HG03060 (cell line): ENCODE data around the gene CHST10.

ENCODE experiments used
- ATAC-seq: cut with Tn5 transposase; IDR thresholded peaks from one replicate; pipeline ENCODE4 v1.9.1; 2021; ENCODE audit warnings: low read depth, moderate number of reproducible peaks; ENCODE audit not compliant: unreplicated experiment

CHST10 gene

DNA sequence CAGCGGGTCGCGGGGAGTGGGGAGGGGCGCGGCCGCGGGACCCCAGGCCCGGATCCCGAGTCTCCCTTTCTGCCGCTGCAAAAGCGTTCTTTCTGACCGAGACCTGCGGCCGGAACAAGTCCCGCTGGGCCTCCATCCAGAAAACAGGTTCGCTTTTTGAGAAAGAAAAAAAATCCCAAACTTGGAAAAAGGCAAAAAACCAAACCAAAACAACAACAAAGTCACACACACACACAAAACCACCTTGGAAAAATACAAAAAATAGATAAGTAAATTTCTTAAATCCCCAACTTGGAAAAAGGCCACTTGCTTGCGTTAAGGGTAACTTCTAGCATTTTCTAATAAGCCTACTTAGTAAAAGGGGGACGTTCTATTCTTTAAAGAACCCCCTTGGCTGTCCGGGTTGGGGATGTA lies 250 bp upstream of the CHST10 start:
- ATAC-seq = no peak

- no peak for ATAC-seq
These were observed 1.0 kb downstream of the CHST10 start for GRCh38 chr2:100416397-100416934.

DNA sequence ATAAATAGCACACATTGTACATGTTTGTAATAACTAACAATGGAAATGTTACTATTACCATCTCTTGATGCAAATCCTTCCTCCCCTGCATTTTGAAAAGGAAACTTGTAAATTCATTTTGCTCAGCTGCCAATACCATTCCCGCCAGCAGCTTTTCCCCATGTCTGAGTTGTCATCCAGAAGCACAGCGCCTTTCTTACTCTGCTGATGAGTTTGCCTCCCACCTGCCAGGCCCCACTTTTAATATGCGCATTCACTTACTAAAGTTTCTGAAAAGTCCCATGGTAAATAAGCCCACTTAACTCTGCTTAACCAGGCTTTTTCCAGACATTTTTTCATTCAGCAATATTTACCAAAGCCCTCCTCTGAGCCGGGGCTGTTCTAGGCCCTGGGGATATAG lies 3.9 kb downstream of the CHST10 start:
- no peak for ATAC-seq

DNA sequence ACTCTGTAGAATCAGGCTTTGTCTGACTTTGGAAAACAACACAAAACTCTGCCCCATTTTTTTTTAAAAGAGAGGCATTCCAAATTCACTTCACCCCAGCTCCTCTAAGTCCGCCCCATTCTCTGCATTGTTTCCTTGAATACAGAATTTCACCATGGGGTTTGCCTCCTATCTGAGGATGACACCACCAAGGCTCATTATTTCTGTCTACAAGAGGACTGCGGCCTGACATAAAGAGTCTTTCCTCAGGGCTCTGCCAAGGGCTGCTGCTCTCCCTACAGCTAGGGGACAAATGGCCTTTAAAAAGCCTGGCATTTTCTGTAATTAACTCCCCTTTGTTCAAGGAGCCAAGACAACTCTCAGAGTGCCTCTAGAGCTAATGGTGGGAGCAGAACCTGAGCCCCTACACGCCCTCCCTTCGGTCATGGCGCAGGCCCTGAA lies 4.6 kb downstream of the CHST10 start:
- no peak for ATAC-seq

- no peak for ATAC-seq
These were observed 5.0 kb downstream of the CHST10 start for GRCh38 chr2:100412466-100412865.

DNA sequence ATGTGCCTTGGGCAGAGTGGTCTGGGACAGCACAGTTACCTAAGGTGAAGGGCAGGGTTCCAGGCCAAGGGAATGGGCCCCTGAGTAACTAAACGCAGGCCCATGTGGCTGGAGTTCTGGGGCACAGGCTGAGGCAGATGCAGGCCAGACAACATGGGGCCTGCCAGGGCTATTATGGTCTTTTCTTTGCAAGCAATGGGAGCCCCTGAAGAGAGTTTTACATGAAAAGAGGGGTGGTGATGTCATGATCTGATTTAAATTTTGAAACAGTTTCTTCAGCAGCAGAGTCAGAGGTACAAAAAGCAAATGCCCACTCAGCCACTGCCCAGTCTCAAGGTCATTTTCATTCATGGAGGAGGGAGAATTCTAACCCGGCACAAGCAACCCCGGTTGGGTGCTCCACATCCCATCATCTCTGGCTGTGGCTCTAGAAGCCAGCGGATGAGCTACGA lies 5.6 kb downstream of the CHST10 start:
- ATAC-seq = no peak

- ATAC-seq = no peak
These were observed 7.4 kb downstream of the CHST10 start for GRCh38 chr2:100409975-100410647.

- ATAC-seq = no peak
These were observed 8.0 kb downstream of the CHST10 start for GRCh38 chr2:100409461-100409860.

DNA sequence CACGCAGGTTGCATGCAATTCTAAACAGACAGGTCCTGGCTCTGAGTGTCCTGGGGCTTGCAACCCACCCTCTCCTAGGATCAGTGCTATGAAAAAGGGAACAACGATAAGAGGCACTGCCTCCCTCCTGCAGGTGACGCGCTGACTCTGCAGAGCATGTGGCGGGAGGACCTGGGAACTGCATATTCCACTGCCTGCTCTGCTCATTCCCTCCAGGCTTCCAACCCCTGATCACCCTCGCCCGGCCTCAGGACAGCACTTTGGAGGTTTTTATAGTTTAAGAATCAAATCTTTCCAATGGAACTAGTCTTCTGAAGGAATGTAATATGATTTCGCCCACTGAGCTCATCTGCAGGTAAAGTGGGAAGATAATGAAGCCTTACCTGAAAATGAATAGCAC lies 8.5 kb downstream of the CHST10 start:
- ATAC-seq = no peak

- ATAC-seq = no peak
These were observed 9.4 kb downstream of the CHST10 start for GRCh38 chr2:100408104-100408503.

DNA sequence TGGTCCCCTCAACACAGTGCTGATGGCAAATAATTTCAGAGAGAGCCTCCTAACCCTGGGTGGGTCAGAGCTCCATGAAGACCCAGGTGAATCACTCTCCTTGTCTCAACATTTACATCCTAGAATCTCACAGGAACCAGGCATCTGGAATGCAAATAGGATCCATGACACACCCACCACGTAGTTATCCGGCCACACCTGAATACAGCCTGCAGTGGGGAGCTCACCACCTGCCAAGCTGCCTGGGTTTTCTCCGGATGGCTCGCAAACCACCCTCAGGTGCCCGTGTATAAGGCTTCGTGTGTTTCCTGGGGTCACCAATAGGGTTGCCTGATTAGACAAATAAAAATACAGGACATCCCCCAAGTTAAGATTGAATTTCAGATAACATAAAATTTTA lies 9.9 kb downstream of the CHST10 start:
- ATAC-seq = no peak

DNA sequence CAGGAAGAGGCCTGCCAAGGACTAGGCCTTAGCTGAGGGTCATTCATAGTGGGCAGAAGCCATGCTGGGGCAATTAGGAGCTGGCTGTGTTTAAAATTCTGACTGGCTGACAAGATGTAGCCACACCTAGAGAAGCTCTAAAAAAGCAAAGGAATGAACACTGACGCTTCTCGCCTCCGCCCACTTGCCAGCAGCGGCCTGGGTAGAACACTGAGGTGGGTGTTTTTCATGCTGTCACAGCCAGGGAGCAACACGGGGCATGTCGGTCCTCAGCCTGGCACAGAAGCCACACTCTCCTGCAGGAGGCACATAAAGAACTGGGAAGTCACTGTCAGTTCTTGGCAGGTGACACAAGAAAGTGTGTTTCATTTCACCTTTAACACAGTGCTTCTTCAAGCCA lies 10.4 kb downstream of the CHST10 start:
- ATAC-seq = no peak

- no peak for ATAC-seq
These were observed 11.4 kb downstream of the CHST10 start for GRCh38 chr2:100406120-100406508.

- no peak for ATAC-seq
These were observed 11.9 kb downstream of the CHST10 start for GRCh38 chr2:100405403-100406119.

GRCh38 chr2:100404411-100404810 lies 13.1 kb downstream of the CHST10 start:
- ATAC-seq = no peak

- ATAC-seq = no peak
These were observed 13.7 kb downstream of the CHST10 start for GRCh38 chr2:100403722-100404121.

- no peak for ATAC-seq
These were observed 16.2 kb downstream of the CHST10 start for GRCh38 chr2:100401268-100401667.

- ATAC-seq = no peak
These were observed 17.8 kb downstream of the CHST10 start for GRCh38 chr2:100399714-100400113.

- ATAC-seq = no peak
These were observed 19.5 kb downstream of the CHST10 start for GRCh38 chr2:100397976-100398375.

DNA sequence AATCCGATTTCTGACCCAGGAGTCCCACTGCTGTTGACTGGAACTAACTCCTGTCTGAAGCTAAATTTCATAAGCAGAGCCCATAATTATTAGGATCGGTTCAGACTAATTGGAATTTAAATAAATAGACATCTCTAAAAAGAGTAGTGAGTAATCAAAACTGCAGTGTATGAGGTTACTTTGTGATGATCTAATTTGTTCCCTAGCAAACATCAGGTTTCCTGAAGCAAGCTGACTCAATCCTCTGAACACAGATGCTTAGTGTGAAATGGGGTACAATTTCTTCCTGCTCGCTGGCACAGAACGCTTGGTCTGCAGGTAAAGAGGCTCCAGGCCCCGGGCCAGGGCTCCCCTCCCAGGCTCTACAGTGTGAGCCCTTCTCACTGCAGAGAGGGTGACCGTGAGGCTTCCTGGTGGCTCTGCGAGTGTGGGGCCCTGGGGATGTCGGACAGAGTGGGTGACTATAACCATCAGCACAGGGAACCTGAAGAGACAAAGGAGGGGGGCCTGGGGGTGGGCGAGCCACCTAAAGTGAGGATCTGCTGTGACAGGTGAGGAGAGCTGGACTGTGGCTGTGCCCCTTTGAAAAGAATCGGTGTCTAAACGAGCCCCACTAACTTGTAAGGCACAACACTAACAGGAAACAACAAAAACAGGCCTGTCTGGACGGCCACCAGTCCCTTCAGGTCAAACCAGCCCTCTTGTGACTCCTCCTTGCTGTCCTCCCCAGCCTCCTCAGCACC lies 20.2 kb downstream of the CHST10 start:
- ATAC-seq = no peak

DNA sequence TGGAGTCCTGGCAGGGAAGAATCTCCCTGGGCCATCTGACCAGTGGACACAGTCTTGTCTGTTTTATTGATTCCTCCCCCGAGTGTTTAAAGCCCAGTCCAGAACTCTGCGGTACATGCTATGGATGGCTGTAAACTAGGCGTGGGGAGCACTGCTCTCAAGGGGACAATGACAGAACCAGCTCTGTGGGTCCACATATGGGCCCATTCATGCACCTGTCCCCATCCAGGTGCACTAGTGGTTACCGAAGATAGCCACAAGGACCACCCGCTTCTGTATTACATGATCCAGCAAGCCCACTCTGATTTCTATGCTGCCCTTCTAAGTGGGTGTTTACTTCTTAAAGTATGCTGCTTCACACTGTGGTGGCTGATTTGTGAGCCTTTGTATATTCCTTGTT lies 21.0 kb downstream of the CHST10 start:
- no peak for ATAC-seq
